Measurements from ENCODE around the gene NR6A1. TPM values are rescaled to one million over a fixed set of nuclear protein-coding genes. Genes with fewer than 3 reads are reported as not detected.

Gene NR6A1

Small RNA genes within 50 kb of the gene (small RNA-seq; reads per million reads assigned to genes)
- 2,881 reads per million, percentile 99 among the genes with 10 or more reads in this experiment for gene MIR181A2 (ENCODE audit: low read depth)
- 2,080 reads per million, percentile 98 among the genes with 10 or more reads in this experiment for gene MIR181B2 (ENCODE audit: low read depth)
- gene RN7SL302P (ENCODE audit: low read depth) = not detected
